ENCODE results near the gene VRK2. TPM values are rescaled to one million over a fixed set of nuclear protein-coding genes. Genes with fewer than 3 reads are reported as not detected.

VRK2 gene
- 10 to 100 TPM; 26.3 to 27.1 TPM for total RNA-seq

DNA sequence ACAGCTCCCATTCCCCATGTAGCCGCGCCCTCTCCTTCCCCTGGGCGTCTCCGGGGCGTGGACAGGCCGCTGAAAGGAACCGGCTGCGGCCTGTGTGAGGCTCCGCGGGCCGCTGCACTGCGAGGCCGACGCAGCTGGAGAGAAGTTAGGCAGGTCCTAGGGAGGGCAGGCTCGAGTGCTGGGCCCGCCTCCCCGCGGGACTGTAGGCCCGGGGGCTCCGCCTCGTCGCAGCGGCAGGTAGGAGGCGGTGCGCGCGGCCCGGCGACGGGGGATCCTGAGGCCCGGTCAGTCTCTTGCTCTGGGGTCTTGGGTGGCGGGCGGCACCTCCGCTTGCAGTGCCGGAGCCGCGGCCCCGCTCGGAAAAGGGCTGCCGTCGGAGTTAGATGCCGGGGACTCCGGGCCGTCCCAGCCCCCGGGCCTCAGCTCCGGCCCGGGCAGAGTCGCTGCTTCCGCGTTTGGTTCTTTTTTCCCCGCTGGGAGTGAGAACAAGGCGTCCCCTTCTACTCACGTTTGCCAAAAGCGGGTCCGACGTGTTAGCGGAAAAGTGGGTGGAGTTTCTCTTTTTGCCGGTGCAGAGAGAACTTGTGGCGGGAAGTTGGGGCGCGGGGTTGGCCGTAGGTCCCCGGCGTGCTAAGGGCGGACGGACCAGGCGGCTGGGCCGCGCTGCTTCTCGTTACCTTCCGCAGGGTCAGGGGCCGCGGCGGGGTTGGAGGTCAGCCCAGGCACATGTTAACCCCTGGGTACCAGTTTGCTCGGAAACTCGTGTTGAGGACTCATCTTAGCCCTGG lies at the start of gene VRK2:
TSS of gene VRK2 (plus strand) at position 222 of the 788 bp plus-strand sequence. CDS start 2,026 bp downstream, outside the sequence.
- H3K27me3 Mint-ChIP-seq: no peaks in the 10 kb centered on the region
- H3K36me3 Mint-ChIP-seq: peaks cover 5% of the 10 kb centered on the region
- peaks cover 25 to 42% of the 10 kb centered on the region in 2 donors for H3K4me1 Mint-ChIP-seq (ENCODE audit: low read depth in 2 of 2)
- H3K9me3 Mint-ChIP-seq: no peaks in the 10 kb centered on the region
- ATAC-seq (peak; percentile 95 to 96), DNase-seq (ENCODE audit: low spot score) (peak; percentile 91)
- H3K4me3 Mint-ChIP-seq: peak within 1 kb of the TSS; percentile 75
- H3K27ac Mint-ChIP-seq: peak within 1 kb of the TSS; percentile 72 to 82

DNA sequence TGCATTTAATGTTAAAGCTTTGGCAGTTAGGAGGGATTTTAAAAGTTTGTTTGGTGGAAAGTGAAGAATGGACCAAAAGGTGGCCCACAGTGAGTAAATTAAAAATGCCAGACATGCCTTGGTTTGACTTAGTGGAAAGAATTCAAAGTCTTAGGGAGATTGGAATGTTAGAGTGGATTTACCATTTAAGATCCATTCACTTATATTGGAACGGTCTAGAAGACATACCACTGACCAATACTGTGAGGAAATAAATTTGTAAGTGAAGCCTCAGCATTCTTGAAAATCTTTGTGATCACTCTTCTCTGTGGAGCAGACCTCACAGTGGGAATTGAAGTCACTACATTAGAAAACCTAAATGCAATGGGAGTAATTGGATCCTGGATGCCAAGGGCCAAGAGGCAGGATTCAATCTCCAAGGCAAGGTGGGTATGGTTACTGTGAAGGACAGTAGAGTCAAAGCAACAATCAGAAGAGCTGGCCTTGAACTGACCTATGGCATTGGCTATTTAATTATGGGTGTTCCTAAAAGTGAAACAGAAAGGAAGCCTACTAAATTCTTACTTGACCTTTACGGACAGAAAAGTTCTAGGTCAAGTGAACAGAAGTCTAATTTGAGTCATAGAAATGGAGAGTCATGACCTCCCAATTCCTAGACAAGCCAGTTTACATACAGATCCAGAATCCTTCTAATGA lies 40.2 kb upstream of the VRK2 start:
- Mint-ChIP-seq H3K4me3 (no peak overlapping the region), H3K27ac (no peak overlapping the region), H3K27me3 (no peaks in the 10 kb centered on the region), H3K9me3 (peaks cover 2% of the 10 kb centered on the region), H3K36me3 (no peaks in the 10 kb centered on the region), H3K4me1 (ENCODE audit: low read depth in 2 of 2) (no peaks in the 10 kb centered on the region)
- no peak for ATAC-seq
- no peak for DNase-seq (ENCODE audit: low spot score)

DNA sequence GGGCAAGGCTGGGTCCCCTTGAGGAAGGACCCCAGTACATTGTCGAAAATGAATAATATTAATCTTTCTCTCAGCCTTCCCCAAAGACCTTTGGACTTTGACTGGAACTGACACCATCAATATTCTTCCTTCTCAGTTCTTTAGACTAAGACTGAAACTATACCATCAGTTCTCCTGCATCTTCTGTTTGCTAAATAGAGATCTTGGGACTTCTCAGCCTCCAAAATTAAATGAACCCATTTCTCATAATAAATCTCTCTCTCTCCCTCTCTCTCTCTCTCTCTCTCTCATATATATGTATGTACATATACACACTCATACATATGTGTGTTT lies 39.7 kb upstream of the VRK2 start:
- no peaks in the 10 kb centered on the region for H3K4me1 Mint-ChIP-seq (ENCODE audit: low read depth in 2 of 2)

DNA sequence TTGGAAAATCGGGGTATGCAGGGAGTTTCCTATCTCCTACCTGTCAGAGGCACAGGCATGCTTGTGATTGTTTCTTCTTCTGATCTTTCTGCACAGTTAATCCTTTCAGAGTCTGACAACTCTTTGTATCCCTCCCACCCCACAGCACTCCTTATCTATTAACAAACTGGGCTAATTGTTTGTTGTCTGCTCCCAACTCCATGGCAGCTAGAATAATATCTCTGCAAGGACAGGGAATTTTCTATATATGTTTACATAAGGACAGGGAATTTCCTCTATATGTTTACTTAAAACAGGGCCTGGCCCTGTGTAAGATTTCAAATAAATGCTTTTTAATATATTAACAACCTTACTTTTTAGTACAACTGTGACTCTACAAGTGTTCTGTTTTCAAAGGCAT lies 36.0 kb upstream of the VRK2 start:
- Mint-ChIP-seq H3K4me1 (ENCODE audit: low read depth in 2 of 2) (no peaks in the 10 kb centered on the region), H3K27ac (no peak overlapping the region), H3K4me3 (no peak overlapping the region), H3K36me3 (no peaks in the 10 kb centered on the region), H3K27me3 (no peaks in the 10 kb centered on the region), H3K9me3 (no peaks in the 10 kb centered on the region)
- DNase-seq (ENCODE audit: low spot score): no peak
- ATAC-seq: no peak

More for the DNA sequence above, 39.7 kb upstream of the VRK2 start:
- Mint-ChIP-seq H3K9me3 (peaks cover 2% of the 10 kb centered on the region), H3K4me3 (no peak overlapping the region), H3K36me3 (no peaks in the 10 kb centered on the region), H3K27ac (no peak overlapping the region), H3K27me3 (no peaks in the 10 kb centered on the region)
- no peak for DNase-seq (ENCODE audit: low spot score)
- no peak for ATAC-seq

GRCh38 chr2:58019229-58019628 lies 27.4 kb upstream of the VRK2 start:
- ATAC-seq: no peak
- no peaks in the 10 kb centered on the region for H3K9me3 Mint-ChIP-seq
- DNase-seq (ENCODE audit: low spot score): no peak
- peaks cover 7 to 18% of the 10 kb centered on the region in 2 donors for H3K4me1 Mint-ChIP-seq (ENCODE audit: low read depth in 2 of 2)
- no peak overlapping the region for H3K4me3 Mint-ChIP-seq
- H3K27ac Mint-ChIP-seq: no peak overlapping the region
- no peaks in the 10 kb centered on the region for H3K36me3 Mint-ChIP-seq
- no peaks in the 10 kb centered on the region for H3K27me3 Mint-ChIP-seq

- H3K4me3 Mint-ChIP-seq: no peak overlapping the region
- no peaks in the 10 kb centered on the region for H3K36me3 Mint-ChIP-seq
These were observed 21.3 kb upstream of the VRK2 start for GRCh38 chr2:58025150-58025933.

GRCh38 chr2:58027029-58027428 lies 19.6 kb upstream of the VRK2 start:
- no peak for ATAC-seq
- no peak for DNase-seq (ENCODE audit: low spot score)

More at GRCh38 chr2:58025150-58025933, 21.3 kb upstream of the VRK2 start:
- Mint-ChIP-seq H3K9me3 (no peaks in the 10 kb centered on the region), H3K27me3 (no peaks in the 10 kb centered on the region), H3K4me1 (ENCODE audit: low read depth in 2 of 2) (peaks cover 7 to 18% of the 10 kb centered on the region in 2 donors), H3K27ac (no peak overlapping the region)
- DNase-seq (ENCODE audit: low spot score) (no peak), ATAC-seq (no peak)

GRCh38 chr2:58030771-58031170 lies 15.8 kb upstream of the VRK2 start:
- Mint-ChIP-seq H3K27ac (no peak overlapping the region), H3K27me3 (no peaks in the 10 kb centered on the region), H3K4me1 (ENCODE audit: low read depth in 2 of 2) (no peaks in the 10 kb centered on the region), H3K9me3 (no peaks in the 10 kb centered on the region), H3K36me3 (no peaks in the 10 kb centered on the region), H3K4me3 (no peak overlapping the region)
- no peak for ATAC-seq
- no peak for DNase-seq (ENCODE audit: low spot score)

More at GRCh38 chr2:58027029-58027428, 19.6 kb upstream of the VRK2 start:
- H3K27me3 Mint-ChIP-seq: no peaks in the 10 kb centered on the region
- H3K36me3 Mint-ChIP-seq: no peaks in the 10 kb centered on the region
- H3K4me3 Mint-ChIP-seq: no peak overlapping the region
- no peak overlapping the region for H3K27ac Mint-ChIP-seq
- no peaks in the 10 kb centered on the region for H3K9me3 Mint-ChIP-seq
- peaks cover 7 to 17% of the 10 kb centered on the region in 2 donors for H3K4me1 Mint-ChIP-seq (ENCODE audit: low read depth in 2 of 2)

- Mint-ChIP-seq H3K27ac (peak overlapping the region in 1 of 2 donors; percentile 13), H3K36me3 (no peaks in the 10 kb centered on the region), H3K9me3 (no peaks in the 10 kb centered on the region), H3K4me3 (no peak overlapping the region), H3K4me1 (ENCODE audit: low read depth in 2 of 2) (no peaks in the 10 kb centered on the region), H3K27me3 (no peaks in the 10 kb centered on the region)
- no peak for DNase-seq (ENCODE audit: low spot score)
- ATAC-seq: no peak
These were observed 14.4 kb upstream of the VRK2 start for GRCh38 chr2:58032016-58032763.

DNA sequence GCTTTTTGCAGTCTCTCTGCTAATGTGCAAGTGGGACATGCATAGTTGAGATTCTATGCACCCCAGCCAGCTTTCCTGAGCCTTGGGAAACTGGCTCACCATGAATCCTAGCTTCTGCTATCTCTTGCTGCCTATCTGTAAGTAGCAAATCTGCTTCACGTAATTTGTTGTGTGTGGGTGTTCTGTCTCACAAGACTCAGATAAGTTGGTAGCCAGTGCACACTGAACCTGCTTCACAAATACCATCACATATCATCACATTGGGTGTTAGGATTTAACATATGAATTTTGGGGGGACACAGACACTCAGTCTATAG lies 13.9 kb upstream of the VRK2 start:
- no peak overlapping the region for H3K4me3 Mint-ChIP-seq
- no peaks in the 10 kb centered on the region for H3K27me3 Mint-ChIP-seq
- no peaks in the 10 kb centered on the region for H3K4me1 Mint-ChIP-seq (ENCODE audit: low read depth in 2 of 2)

DNA sequence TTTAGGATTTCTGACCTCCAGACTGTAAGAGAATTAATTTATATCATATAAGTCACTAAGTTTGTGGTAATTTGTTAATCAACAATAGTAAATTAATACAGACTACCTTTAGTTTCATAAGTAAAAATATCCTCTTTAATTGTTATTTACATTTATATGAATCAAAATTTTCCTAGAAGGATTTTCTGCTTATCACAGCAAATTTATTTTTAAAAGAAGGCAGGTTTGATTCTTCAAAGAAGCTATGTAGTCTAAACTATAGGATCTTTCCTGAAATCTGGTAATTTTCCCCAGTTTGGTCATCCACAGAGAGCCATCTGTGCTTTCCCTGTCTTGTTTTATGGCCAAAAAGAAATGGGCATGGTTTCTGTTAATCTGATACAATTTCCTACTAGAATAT lies 13.1 kb upstream of the VRK2 start:
- H3K9me3 Mint-ChIP-seq: no peaks in the 10 kb centered on the region
- DNase-seq (ENCODE audit: low spot score): no peak
- no peak overlapping the region for H3K27ac Mint-ChIP-seq
- H3K36me3 Mint-ChIP-seq: peaks cover 4% of the 10 kb centered on the region
- no peak for ATAC-seq
- no peaks in the 10 kb centered on the region for H3K4me1 Mint-ChIP-seq (ENCODE audit: low read depth in 2 of 2)
- H3K27me3 Mint-ChIP-seq: no peaks in the 10 kb centered on the region
- H3K4me3 Mint-ChIP-seq: no peak overlapping the region

More for the DNA sequence above, 13.9 kb upstream of the VRK2 start:
- ATAC-seq (no peak), DNase-seq (ENCODE audit: low spot score) (no peak)
- Mint-ChIP-seq H3K27ac (no peak overlapping the region), H3K36me3 (no peaks in the 10 kb centered on the region), H3K9me3 (no peaks in the 10 kb centered on the region)

DNA sequence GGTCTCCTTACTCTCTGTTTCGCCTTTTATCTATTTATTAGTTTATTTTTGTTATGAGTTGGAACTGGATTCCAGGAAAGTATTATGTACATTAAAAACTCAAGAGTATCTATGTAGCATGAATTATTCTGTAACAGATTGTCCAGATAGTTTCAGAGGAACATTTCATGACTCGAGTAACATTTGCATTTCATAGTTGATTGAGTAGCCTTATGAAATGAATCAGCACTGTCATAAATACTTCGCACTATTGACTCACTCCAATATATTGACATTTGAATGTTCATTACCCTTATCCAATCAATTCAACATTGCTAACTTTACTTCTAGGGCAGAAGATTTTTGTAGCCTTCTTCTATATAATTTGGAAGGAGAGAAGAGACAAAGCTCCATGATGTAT lies 11.3 kb upstream of the VRK2 start:
- Mint-ChIP-seq H3K27me3 (no peaks in the 10 kb centered on the region), H3K4me3 (no peak overlapping the region), H3K27ac (no peak overlapping the region), H3K9me3 (no peaks in the 10 kb centered on the region), H3K4me1 (ENCODE audit: low read depth in 2 of 2) (peaks cover 5 to 7% of the 10 kb centered on the region in 2 donors), H3K36me3 (peaks cover 13% of the 10 kb centered on the region)
- ATAC-seq (no peak), DNase-seq (ENCODE audit: low spot score) (no peak)

- ATAC-seq (peak in 1 of 2 donors; percentile 71), DNase-seq (ENCODE audit: low spot score) (no peak)
- Mint-ChIP-seq H3K27me3 (no peaks in the 10 kb centered on the region), H3K4me1 (ENCODE audit: low read depth in 2 of 2) (peaks cover 10 to 17% of the 10 kb centered on the region in 2 donors), H3K4me3 (peak overlapping the region; percentile 53), H3K36me3 (peaks cover 13% of the 10 kb centered on the region), H3K27ac (peak overlapping the region; percentile 30 to 76), H3K9me3 (no peaks in the 10 kb centered on the region)
These were observed 7.4 kb upstream of the VRK2 start for GRCh38 chr2:58039170-58039611.

Measured in natural killer cell treated with Interleukin-12 subunit alpha and Interleukin-12 subunit beta and Interleukin-15 and Interleukin-18, amount 100 ng/mL, for 72 hours (primary cell).